LNCaP clone FGC (cell line): ENCODE results near the gene CHST15.

ENCODE experiments used
- DNase-seq: peaks from one replicate; pipeline ENCODE4 v3.0.0-alpha.2; 2011; ENCODE audit warnings: low read depth
- H3K4me3 ChIP-seq: 2 replicates; pipeline ENCODE4 v1.5.1; 2011; ENCODE audit warnings: mild to moderate bottlenecking, low read depth, low read length, control low read depth
- TF ChIP-seq, protein P1 (sequence below): IDR thresholded peaks from 2 replicates; pipeline ENCODE4 v1.5.1; 2012; ENCODE audit warnings: mild to moderate bottlenecking; ENCODE audit not compliant: control insufficient read depth, insufficient read depth; ENCODE audit errors: extremely low read depth

CHST15 gene

DNA sequence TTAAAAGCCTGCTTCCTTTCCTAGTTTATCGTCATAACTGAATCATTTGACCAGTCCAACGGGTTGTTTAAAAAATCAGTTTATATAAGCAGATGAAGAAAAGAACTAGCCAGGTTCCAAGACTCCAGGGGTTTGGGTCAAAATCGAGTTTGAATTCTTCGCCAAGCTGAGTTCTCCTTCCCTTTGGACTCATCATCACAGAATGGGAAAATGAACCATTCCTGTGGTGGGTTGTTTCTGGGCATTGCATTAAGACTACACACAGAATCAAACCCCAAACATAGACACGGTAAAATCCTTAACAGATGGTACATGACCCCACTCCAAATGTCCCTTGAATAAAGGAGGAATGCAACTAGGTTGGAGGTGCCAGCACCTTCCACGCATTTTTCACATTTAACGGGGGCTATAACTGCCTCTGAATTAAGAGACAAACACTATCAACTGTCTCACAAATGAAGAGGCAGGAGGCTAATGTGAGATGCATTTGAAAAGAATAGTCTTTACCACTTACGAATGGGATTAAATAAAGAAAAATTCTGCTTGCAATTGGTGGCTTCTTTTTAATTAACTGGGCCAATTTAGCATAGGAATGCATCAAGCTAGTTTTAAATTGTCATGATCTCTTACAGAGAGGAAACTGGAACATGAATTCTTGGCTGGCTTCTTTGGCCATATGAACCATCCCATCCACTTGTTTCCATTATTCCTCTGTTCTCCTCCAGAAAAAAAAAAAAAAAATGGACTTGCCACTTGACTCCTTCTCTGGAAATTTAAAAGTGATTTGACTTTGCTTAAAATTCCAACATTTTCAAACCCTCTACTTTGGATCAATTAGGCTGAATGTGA lies 61.1 kb downstream of the CHST15 start:
- TF ChIP-seq, protein P1, sequence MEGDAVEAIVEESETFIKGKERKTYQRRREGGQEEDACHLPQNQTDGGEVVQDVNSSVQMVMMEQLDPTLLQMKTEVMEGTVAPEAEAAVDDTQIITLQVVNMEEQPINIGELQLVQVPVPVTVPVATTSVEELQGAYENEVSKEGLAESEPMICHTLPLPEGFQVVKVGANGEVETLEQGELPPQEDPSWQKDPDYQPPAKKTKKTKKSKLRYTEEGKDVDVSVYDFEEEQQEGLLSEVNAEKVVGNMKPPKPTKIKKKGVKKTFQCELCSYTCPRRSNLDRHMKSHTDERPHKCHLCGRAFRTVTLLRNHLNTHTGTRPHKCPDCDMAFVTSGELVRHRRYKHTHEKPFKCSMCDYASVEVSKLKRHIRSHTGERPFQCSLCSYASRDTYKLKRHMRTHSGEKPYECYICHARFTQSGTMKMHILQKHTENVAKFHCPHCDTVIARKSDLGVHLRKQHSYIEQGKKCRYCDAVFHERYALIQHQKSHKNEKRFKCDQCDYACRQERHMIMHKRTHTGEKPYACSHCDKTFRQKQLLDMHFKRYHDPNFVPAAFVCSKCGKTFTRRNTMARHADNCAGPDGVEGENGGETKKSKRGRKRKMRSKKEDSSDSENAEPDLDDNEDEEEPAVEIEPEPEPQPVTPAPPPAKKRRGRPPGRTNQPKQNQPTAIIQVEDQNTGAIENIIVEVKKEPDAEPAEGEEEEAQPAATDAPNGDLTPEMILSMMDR, result no peak
- H3K4me3 ChIP-seq, result no peak overlapping the region
- DNase-seq, result no peak

DNA sequence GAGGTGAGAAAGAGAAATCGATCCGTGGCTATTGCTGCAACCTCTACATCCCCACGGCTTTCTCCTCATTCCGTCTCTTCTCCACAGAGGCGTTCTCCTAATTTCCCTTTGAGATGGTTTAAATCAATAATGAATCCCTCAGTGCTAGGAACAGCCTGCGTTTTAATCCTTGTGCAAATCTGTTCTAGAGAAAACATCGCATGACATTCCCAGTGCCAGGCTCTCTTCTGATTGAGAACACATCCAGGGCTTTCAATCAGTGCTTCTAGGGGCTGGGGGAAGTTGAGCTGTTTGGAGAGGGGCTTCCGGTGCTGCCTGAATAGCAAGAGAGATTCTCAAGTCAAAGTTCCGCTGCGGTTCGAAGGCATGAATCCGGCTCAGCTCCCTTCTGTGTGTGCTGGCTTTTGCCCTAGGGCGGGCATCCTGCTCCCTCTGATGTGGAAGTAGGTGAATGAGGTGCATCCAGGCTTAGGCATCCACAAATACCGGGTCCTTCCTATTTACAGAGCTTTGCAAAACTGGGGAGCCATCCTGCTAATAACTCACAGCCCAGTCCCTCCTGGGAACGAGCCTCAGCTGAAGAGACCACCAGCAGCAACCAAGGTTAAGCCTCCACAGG lies 62.8 kb downstream of the CHST15 start:
- no peak overlapping the region for H3K4me3 ChIP-seq
- no peak for DNase-seq
- TF ChIP-seq, protein P1, result no peak

DNA sequence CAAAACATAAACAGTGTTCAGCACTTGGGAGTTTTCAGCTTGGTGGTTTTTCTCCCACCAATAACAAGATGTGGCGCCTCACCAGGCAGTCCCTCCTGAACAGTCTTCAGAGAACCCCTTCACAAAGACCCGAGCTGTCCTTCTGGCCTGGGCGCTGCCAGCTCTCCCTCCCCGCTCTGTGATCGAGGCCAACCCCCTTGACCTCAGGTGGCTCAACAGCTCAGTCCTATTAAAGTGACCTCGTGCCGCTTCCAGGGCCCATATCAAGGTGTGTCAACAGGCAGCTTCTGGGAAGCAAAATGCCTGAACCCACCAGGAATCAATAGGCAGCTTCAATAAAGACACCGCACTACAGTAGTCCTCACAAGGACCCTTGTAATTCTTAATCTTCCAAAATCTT lies 63.3 kb downstream of the CHST15 start:
- no peak for DNase-seq
- H3K4me3 ChIP-seq, result no peak overlapping the region
- TF ChIP-seq, protein P1, result no peak

DNA sequence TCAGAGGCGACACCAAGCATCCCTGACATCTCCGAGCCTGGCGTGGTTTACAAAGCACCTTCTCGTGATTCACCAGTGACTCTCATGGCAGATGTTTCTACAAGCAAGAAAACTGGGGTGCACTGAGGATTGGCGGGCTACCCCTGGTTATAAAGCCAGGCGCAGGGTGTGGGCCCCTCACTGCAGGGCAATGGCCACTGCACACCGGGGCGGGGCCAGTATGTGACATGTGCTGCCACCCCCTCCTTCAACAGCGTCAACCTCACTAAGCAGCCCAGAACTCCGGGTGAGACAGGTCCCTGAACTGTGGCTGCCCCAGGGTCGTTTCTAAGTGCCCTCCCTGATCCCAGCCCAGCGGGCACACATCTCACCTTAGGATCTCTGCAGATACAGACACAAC lies 63.8 kb downstream of the CHST15 start:
- DNase-seq, result no peak
- TF ChIP-seq, protein P1, result no peak
- no peak overlapping the region for H3K4me3 ChIP-seq

DNA sequence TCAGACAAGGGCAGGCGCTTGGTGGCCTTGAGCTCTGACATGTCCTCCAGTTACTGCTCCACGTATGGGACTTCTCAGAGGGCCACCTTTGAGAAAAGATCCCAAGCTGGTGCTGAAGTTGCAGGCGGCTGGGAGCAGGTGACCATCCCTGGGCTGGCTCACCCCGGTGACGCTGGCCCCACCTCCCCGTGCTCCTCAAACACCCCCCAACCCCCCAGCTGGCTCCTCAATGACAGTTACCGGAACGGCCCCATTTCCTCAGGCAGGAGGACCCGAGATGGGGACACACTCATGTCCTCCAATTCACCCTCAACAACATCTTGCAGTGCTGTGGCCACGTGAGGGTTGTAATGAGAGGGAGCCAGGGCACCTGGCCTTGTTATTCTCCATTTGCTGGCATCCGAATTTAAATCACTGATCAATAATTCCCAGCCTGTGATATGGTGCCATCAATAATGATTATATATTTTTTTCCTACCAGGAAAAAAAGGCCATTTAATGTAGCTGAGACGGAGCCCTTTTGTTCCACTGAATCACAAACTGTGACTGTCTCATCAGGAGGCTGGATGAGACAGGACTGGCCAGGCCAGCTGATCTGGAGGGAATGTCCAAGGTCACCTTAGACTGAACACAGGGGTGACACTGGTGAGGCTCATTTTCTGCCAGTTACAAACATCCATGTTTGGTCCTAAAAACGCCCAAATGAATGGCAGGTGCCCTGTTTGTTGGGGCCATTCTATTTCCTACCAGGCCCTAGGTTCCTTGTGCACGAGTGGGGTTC lies 64.5 kb downstream of the CHST15 start:
- TF ChIP-seq, protein P1, result no peak
- H3K4me3 ChIP-seq, result no peak overlapping the region
- no peak for DNase-seq

DNA sequence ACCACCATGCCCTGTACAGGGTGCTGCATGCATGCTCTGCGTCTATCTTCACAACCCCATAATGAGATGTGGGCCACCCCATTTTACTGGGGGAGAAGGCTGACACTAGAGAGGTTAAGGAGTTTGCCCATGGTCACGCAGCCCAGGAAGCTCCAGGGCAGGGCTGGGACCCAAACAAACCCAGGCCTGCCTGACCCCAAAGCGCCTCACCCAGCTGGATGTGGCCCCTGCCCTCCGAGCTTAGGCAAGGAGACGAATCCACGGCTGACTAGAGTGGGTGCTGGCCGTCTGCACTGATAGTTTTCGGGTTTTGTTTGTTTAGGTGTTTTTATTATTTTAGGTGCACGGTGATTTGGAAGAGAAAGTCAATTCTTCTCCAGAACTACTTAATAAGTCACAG lies 65.7 kb downstream of the CHST15 start:
- TF ChIP-seq, protein P1, result no peak
- no peak overlapping the region for H3K4me3 ChIP-seq
- DNase-seq, result no peak
